Measurements from ENCODE around the gene SMIM10L2A. TPM values are rescaled to one million over a fixed set of nuclear protein-coding genes. Genes with fewer than 3 reads are reported as not detected.

SMIM10L2A gene
- total and polyA plus RNA-seq, 2 of the 8 experiments (the other 6 are each of a cell fraction or from before 2014, with no cell fraction given): 5.0 to 7.5 TPM

Small RNAs within 50 kb of the gene (small RNA-seq; reads per million reads assigned to genes)
- not detected for gene RNA5SP515 (ENCODE audit: insufficient read depth)

Other genes starting within 250 kb of the SMIM10L2A start
- gene ETDA, start 169.9 kb upstream of the SMIM10L2A start, total RNA-seq (2021; fragmentation: NEBNext Ultra II Directional; extraction: Animal tissue kit (Norgen Biotek cat#: 25700)): not detected in 2 replicates
- not detected in 2 replicates for gene ETDA, start 169.9 kb upstream of the SMIM10L2A start, polyA plus RNA-seq (2011; rRNA removed)
- gene ETDC, start 112.5 kb upstream of the SMIM10L2A start, total RNA-seq (2021; fragmentation: NEBNext Ultra II Directional; extraction: Animal tissue kit (Norgen Biotek cat#: 25700)): not detected in 2 replicates
- not detected in 2 replicates for gene ETDC, start 112.5 kb upstream of the SMIM10L2A start, polyA plus RNA-seq (2011; rRNA removed)
- gene ZNF75D, start 77.8 kb upstream of the SMIM10L2A start, total RNA-seq (2021; fragmentation: NEBNext Ultra II Directional; extraction: Animal tissue kit (Norgen Biotek cat#: 25700)): 6.0 and 6.6 TPM in 2 replicates
- gene ZNF75D, start 77.8 kb upstream of the SMIM10L2A start, polyA plus RNA-seq (2011; rRNA removed): 4.6 and 7.4 TPM in 2 replicates
- gene ZNF449, start 77.1 kb upstream of the SMIM10L2A start, total RNA-seq (2021; fragmentation: NEBNext Ultra II Directional; extraction: Animal tissue kit (Norgen Biotek cat#: 25700)): 5.8 and 6.7 TPM in 2 replicates
- 1.4 and 2.9 TPM in 2 replicates for gene ZNF449, start 77.1 kb upstream of the SMIM10L2A start, polyA plus RNA-seq (2011; rRNA removed)
- 5.2 TPM in 2 replicates for gene INTS6L, start 98.7 kb downstream of the SMIM10L2A start, total RNA-seq (2021; fragmentation: NEBNext Ultra II Directional; extraction: Animal tissue kit (Norgen Biotek cat#: 25700))
- 2.6 and 4.1 TPM in 2 replicates for gene INTS6L, start 98.7 kb downstream of the SMIM10L2A start, polyA plus RNA-seq (2011; rRNA removed)